Stimulated activated CD8-positive, alpha-beta memory T cell treated with anti-CD3 and anti-CD28 coated beads, Interleukin-7, amount 100 ng/mL, for 24 hours (primary cell): ENCODE measurements around the gene ZXDC.

Source experiments
- DNase-seq: peaks from one replicate; pipeline ENCODE4 v3.0.0-alpha.2; 2020; ENCODE audit warnings: low read depth

Gene ZXDC

GRCh38 chr3:126452213-126452612, 23.5 kb downstream of the ZXDC start:
- no peak for DNase-seq

- DNase-seq = no peak
Measured at GRCh38 chr3:126451511-126451910, 24.2 kb downstream of the ZXDC start.

GRCh38 chr3:126450744-126451143, 24.9 kb downstream of the ZXDC start:
- no peak for DNase-seq

GRCh38 chr3:126450219-126450618, 25.5 kb downstream of the ZXDC start:
- DNase-seq = no peak

- DNase-seq = no peak
Measured at GRCh38 chr3:126449621-126450051, 26.1 kb downstream of the ZXDC start.

- no peak for DNase-seq
Measured at GRCh38 chr3:126448893-126449180, 26.9 kb downstream of the ZXDC start.

- DNase-seq = no peak
Measured at GRCh38 chr3:126448136-126448892, 27.4 kb downstream of the ZXDC start.

GRCh38 chr3:126447456-126448106, 28.1 kb downstream of the ZXDC start:
- no peak for DNase-seq

- no peak for DNase-seq
Measured at GRCh38 chr3:126446791-126447190, 28.9 kb downstream of the ZXDC start.

- no peak for DNase-seq
Measured at GRCh38 chr3:126446301-126446700, 29.4 kb downstream of the ZXDC start.

- no peak for DNase-seq
Measured at GRCh38 chr3:126445506-126445905, 30.2 kb downstream of the ZXDC start.

- no peak for DNase-seq
Measured at GRCh38 chr3:126442856-126443242, 32.8 kb downstream of the ZXDC start.

GRCh38 chr3:126442094-126442855, 33.4 kb downstream of the ZXDC start:
- DNase-seq = no peak

- no peak for DNase-seq
Measured at GRCh38 chr3:126441256-126441880, 34.3 kb downstream of the ZXDC start.

- no peak for DNase-seq
Measured at GRCh38 chr3:126440709-126440995, 35.0 kb downstream of the ZXDC start.

GRCh38 chr3:126439968-126440708, 35.6 kb downstream of the ZXDC start:
- no peak for DNase-seq

- no peak for DNase-seq
Measured at GRCh38 chr3:126439346-126439967, 36.2 kb downstream of the ZXDC start.

- no peak for DNase-seq
Measured at GRCh38 chr3:126438746-126439145, 36.9 kb downstream of the ZXDC start.

GRCh38 chr3:126438186-126438585, 37.5 kb downstream of the ZXDC start:
- DNase-seq = no peak

GRCh38 chr3:126436826-126437717, 38.6 kb downstream of the ZXDC start:
- DNase-seq = no peak
